ENCODE measurements around the gene BSND.
"Not testable (repeated sequence)": the region's sequence is repeated elsewhere in the genome, so short reads cannot be mapped to it uniquely, and the experiment has no call there.

The BSND gene

GRCh38 chr1:55018395-55018794 is 19.7 kb downstream of the BSND start:
- H3K79me2 ChIP-seq (ENCODE audit: control insufficient read depth, insufficient read depth, low read length, unreplicated experiment): no peaks in the 10 kb centered on the region
- no peak overlapping the region for H2AFZ ChIP-seq (ENCODE audit: low read length, unreplicated experiment)

GRCh38 chr1:55021942-55022546 is 23.3 kb downstream of the BSND start:
- Histone ChIP-seq H3K36me3 (ENCODE audit: insufficient read depth, low read length) (no peaks in the 10 kb centered on the region), H3K27ac (ENCODE audit: low read depth, low read length) (no peak overlapping the region), H3K79me2 (ENCODE audit: control insufficient read depth, insufficient read depth, low read length, unreplicated experiment) (no peaks in the 10 kb centered on the region), H3K27me3 (ENCODE audit: insufficient read depth, low read length) (peaks cover 4% of the 10 kb centered on the region), H3K4me1 (ENCODE audit: control insufficient read depth, insufficient read depth, low read length, unreplicated experiment) (no peaks in the 10 kb centered on the region), H2AFZ (ENCODE audit: low read length, unreplicated experiment) (peak overlapping the region; percentile 70), H3K4me3 (ENCODE audit: low read depth, low read length) (no peak overlapping the region)

More at GRCh38 chr1:55018395-55018794, 19.7 kb downstream of the BSND start:
- Histone ChIP-seq H3K36me3 (ENCODE audit: insufficient read depth, low read length) (no peaks in the 10 kb centered on the region), H3K27me3 (ENCODE audit: insufficient read depth, low read length) (peaks cover 24% of the 10 kb centered on the region), H3K27ac (ENCODE audit: low read depth, low read length) (no peak overlapping the region), H3K4me3 (ENCODE audit: low read depth, low read length) (no peak overlapping the region), H3K4me1 (ENCODE audit: control insufficient read depth, insufficient read depth, low read length, unreplicated experiment) (no peaks in the 10 kb centered on the region)

DNA sequence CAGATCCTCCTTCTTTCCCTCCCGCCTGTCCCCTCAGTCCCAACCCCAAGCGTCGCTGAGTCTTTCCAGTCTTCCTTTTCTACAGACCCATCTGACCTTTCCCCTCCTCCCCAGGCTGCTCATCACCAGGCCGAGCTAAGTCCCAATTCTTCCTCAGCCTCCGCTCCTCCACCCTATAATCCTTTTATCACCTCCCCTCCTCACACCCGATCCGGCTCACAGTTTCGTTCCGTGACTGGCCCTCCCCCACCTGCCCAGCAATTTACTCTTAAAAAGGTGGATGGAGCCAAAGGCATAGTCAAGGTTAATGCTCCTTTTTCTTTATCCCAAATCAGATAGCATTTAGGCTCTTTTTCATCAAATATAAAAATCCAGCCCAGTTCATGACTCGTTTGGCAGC is 25.4 kb downstream of the BSND start:
- H3K27me3 ChIP-seq (ENCODE audit: insufficient read depth, low read length); H3K36me3 ChIP-seq (ENCODE audit: insufficient read depth, low read length); H3K4me3 ChIP-seq (ENCODE audit: low read depth, low read length); H3K4me1 ChIP-seq (ENCODE audit: control insufficient read depth, insufficient read depth, low read length, unreplicated experiment); H3K79me2 ChIP-seq (ENCODE audit: control insufficient read depth, insufficient read depth, low read length, unreplicated experiment); H2AFZ ChIP-seq (ENCODE audit: low read length, unreplicated experiment); H3K27ac ChIP-seq (ENCODE audit: low read depth, low read length): not testable (repeated sequence)

- not testable (repeated sequence) for H3K27me3 ChIP-seq (ENCODE audit: insufficient read depth, low read length); H3K4me1 ChIP-seq (ENCODE audit: control insufficient read depth, insufficient read depth, low read length, unreplicated experiment); H3K4me3 ChIP-seq (ENCODE audit: low read depth, low read length); H2AFZ ChIP-seq (ENCODE audit: low read length, unreplicated experiment); H3K27ac ChIP-seq (ENCODE audit: low read depth, low read length); H3K79me2 ChIP-seq (ENCODE audit: control insufficient read depth, insufficient read depth, low read length, unreplicated experiment); H3K36me3 ChIP-seq (ENCODE audit: insufficient read depth, low read length)
Measured at GRCh38 chr1:55026682-55027081, 27.9 kb downstream of the BSND start.

- H3K4me3 ChIP-seq (ENCODE audit: low read depth, low read length); H3K36me3 ChIP-seq (ENCODE audit: insufficient read depth, low read length); H3K4me1 ChIP-seq (ENCODE audit: control insufficient read depth, insufficient read depth, low read length, unreplicated experiment); H3K27ac ChIP-seq (ENCODE audit: low read depth, low read length); H2AFZ ChIP-seq (ENCODE audit: low read length, unreplicated experiment); H3K79me2 ChIP-seq (ENCODE audit: control insufficient read depth, insufficient read depth, low read length, unreplicated experiment): not testable (repeated sequence)
- peaks cover 28% of the 10 kb centered on the region for H3K27me3 ChIP-seq (ENCODE audit: insufficient read depth, low read length)
Measured at GRCh38 chr1:55031098-55031497, 32.4 kb downstream of the BSND start.

GRCh38 chr1:55033265-55033614 is 34.5 kb downstream of the BSND start:
- H3K4me3 ChIP-seq (ENCODE audit: low read depth, low read length): no peak overlapping the region
- no peaks in the 10 kb centered on the region for H3K36me3 ChIP-seq (ENCODE audit: insufficient read depth, low read length)
- peaks cover 49% of the 10 kb centered on the region for H3K27me3 ChIP-seq (ENCODE audit: insufficient read depth, low read length)
- no peaks in the 10 kb centered on the region for H3K79me2 ChIP-seq (ENCODE audit: control insufficient read depth, insufficient read depth, low read length, unreplicated experiment)
- no peak overlapping the region for H3K27ac ChIP-seq (ENCODE audit: low read depth, low read length)
- H3K4me1 ChIP-seq (ENCODE audit: control insufficient read depth, insufficient read depth, low read length, unreplicated experiment): no peaks in the 10 kb centered on the region
- H2AFZ ChIP-seq (ENCODE audit: low read length, unreplicated experiment): no peak overlapping the region

DNA sequence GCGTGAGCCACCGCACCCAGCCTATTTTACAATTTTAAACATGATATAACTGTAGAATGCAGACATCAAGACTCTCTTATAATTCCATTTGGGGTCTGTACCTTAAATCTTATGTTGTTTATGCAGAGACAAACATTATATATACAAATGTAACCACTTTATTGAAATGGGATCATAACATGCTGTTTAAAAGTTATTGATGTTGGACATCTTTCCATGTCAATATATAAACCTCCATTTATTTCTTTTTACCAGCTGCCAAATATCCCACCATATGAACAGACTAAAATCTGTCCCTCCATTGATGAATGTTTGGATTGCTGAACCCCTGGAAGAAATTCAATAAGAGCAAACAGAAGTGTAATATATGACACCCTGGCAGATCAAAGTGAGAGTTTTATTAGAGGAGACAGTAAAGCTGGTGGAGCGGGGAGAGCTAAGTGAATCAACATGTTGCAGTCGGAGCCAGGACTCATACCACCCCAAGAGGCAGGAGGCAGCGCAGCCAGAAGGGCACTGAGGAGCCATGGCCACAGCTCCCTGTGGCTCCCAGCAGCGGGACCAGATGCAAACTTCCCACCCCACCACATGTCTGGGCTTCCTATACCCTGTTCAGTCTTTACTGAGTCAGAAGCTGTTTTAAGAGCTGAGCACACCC is 35.9 kb downstream of the BSND start:
- Histone ChIP-seq H3K4me3 (ENCODE audit: low read depth, low read length) (no peak overlapping the region), H3K79me2 (ENCODE audit: control insufficient read depth, insufficient read depth, low read length, unreplicated experiment) (no peaks in the 10 kb centered on the region), H3K36me3 (ENCODE audit: insufficient read depth, low read length) (no peaks in the 10 kb centered on the region), H2AFZ (ENCODE audit: low read length, unreplicated experiment) (no peak overlapping the region), H3K27me3 (ENCODE audit: insufficient read depth, low read length) (peaks cover 63% of the 10 kb centered on the region), H3K27ac (ENCODE audit: low read depth, low read length) (no peak overlapping the region), H3K4me1 (ENCODE audit: control insufficient read depth, insufficient read depth, low read length, unreplicated experiment) (no peaks in the 10 kb centered on the region)

- Histone ChIP-seq H3K27ac (ENCODE audit: low read depth, low read length) (no peak overlapping the region), H3K79me2 (ENCODE audit: control insufficient read depth, insufficient read depth, low read length, unreplicated experiment) (no peaks in the 10 kb centered on the region), H2AFZ (ENCODE audit: low read length, unreplicated experiment) (no peak overlapping the region), H3K27me3 (ENCODE audit: insufficient read depth, low read length) (peaks cover 76% of the 10 kb centered on the region), H3K4me3 (ENCODE audit: low read depth, low read length) (no peak overlapping the region), H3K4me1 (ENCODE audit: control insufficient read depth, insufficient read depth, low read length, unreplicated experiment) (no peaks in the 10 kb centered on the region), H3K36me3 (ENCODE audit: insufficient read depth, low read length) (no peaks in the 10 kb centered on the region)
Measured at GRCh38 chr1:55035904-55036303, 37.2 kb downstream of the BSND start.

DNA sequence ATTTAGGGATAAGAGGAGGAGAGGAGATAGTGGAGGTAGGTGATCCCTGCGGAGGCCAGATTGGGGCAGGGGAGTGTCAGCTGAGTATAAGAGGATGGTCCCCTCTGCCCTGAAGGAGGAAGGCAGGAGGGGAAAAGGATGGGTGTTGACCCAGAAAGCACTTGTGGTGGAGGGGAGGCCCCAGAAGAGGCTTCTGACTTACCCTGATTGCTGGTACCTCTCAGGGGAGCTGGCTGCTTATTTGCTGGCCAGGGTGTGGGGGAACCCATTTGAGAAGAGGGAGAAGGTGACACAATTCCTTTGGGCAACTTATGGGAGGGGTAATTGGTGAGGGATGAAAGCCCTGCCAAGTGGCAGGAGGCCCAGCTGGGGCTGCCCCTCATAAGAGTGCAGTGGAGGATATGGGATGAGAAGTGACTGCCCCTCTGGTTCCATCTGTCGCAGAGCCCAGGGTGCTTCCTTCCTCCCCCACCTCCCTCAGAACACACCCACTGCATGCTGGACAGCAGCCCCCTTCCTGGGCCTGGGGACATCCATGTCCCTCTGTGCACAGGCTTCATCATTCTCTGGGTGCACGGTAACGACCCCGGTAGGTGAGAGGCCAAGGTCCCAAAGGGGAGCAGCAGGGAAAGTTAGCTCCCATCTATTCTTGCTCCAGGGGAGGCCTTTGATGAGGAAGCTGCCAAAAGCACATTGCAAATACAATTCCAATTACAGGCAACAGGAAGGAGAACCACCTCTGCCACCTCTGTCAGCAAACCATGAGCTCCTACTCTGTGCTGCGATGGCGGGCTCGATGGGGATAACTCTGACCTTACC is 39.2 kb downstream of the BSND start:
- Histone ChIP-seq H3K4me3 (ENCODE audit: low read depth, low read length) (no peak overlapping the region), H2AFZ (ENCODE audit: low read length, unreplicated experiment) (no peak overlapping the region), H3K27me3 (ENCODE audit: insufficient read depth, low read length) (peaks cover 93% of the 10 kb centered on the region), H3K4me1 (ENCODE audit: control insufficient read depth, insufficient read depth, low read length, unreplicated experiment) (no peaks in the 10 kb centered on the region), H3K79me2 (ENCODE audit: control insufficient read depth, insufficient read depth, low read length, unreplicated experiment) (no peaks in the 10 kb centered on the region), H3K36me3 (ENCODE audit: insufficient read depth, low read length) (no peaks in the 10 kb centered on the region), H3K27ac (ENCODE audit: low read depth, low read length) (no peak overlapping the region)

GRCh38 chr1:55038552-55038838 is 39.8 kb downstream of the BSND start:
- Histone ChIP-seq H2AFZ (ENCODE audit: low read length, unreplicated experiment) (no peak overlapping the region), H3K27me3 (ENCODE audit: insufficient read depth, low read length) (peaks cover 89% of the 10 kb centered on the region), H3K36me3 (ENCODE audit: insufficient read depth, low read length) (no peaks in the 10 kb centered on the region), H3K4me1 (ENCODE audit: control insufficient read depth, insufficient read depth, low read length, unreplicated experiment) (no peaks in the 10 kb centered on the region), H3K79me2 (ENCODE audit: control insufficient read depth, insufficient read depth, low read length, unreplicated experiment) (no peaks in the 10 kb centered on the region), H3K4me3 (ENCODE audit: low read depth, low read length) (no peak overlapping the region), H3K27ac (ENCODE audit: low read depth, low read length) (no peak overlapping the region)

DNA sequence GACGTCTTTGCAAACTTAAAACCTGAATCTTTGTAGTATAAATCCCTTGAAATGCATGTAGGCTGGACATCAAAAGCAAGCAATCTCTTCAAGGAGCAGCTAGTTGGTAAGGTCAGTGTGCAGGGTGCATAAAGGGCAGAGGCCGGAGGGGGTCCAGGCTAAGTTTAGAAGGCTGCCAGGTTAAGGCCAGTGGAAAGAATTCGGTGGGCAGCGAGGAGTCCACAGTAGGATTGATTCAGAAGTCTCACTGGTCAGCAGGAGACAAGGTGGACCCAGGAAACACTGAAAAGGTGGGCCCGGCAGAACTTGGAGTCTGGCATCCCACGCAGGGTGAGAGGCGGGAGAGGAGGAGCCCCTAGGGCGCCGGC is 40.2 kb downstream of the BSND start:
- Histone ChIP-seq H3K36me3 (ENCODE audit: insufficient read depth, low read length) (no peaks in the 10 kb centered on the region), H3K4me1 (ENCODE audit: control insufficient read depth, insufficient read depth, low read length, unreplicated experiment) (no peaks in the 10 kb centered on the region), H2AFZ (ENCODE audit: low read length, unreplicated experiment) (no peak overlapping the region), H3K79me2 (ENCODE audit: control insufficient read depth, insufficient read depth, low read length, unreplicated experiment) (no peaks in the 10 kb centered on the region), H3K27ac (ENCODE audit: low read depth, low read length) (no peak overlapping the region), H3K27me3 (ENCODE audit: insufficient read depth, low read length) (peaks cover 84% of the 10 kb centered on the region), H3K4me3 (ENCODE audit: low read depth, low read length) (peak overlapping the region; percentile 71; the same call in 1 of the 2 replicates)

Data from ACC112 (cell line).